ENCODE measurements around the gene THRB. TPM values are rescaled to one million over a fixed set of nuclear protein-coding genes. Genes with fewer than 3 reads are reported as not detected.

THRB gene
- 10 to 100 TPM; 19.8 to 25.8 (median 23.4) TPM for total RNA-seq

DNA sequence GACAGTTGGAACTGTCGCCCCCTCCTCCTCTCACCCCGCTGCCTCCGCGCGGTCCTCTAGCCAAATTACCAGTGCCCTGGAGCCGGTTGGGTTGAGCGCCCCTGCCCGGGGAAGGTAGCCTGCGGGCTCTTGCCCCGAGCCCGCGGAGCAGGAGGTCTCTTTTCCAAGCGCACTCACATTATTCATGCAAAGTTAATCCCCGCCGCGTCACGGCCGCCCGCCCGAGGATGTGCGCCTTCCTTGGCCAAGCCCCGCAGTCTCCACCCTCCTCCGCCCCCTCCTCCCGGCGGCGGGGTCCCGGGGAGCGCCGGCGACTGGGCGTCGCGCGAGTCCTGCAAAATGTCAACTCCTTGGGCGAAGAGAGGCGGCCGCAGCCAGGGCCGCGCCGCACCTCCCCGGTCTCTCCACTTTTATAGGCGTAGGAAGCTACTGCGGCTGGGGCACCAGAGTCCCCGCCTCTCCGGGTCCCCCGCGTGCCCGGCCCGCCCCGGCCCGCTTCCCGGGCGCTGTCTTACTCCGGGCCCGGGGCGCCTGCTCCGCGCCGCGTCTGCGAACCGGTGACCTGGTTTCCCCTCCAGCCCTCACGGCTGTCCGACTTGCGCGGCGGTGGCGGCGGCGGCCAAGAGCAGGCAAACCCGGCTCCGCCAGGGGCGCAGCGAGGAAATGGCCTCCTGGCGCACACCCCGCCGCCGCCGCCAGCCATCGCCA is at the start of gene THRB:
TSS of gene THRB (minus strand) at position 233 of the 708 bp plus-strand sequence.
- intact Hi-C loops (cut with DNase I; ENCODE audit: low total_unique reads): no loop called here
- DNase-seq (ENCODE audit: low spot score in 2 of 2): peak; percentile 62 to 95
- TF ChIP-seq, protein P1, sequence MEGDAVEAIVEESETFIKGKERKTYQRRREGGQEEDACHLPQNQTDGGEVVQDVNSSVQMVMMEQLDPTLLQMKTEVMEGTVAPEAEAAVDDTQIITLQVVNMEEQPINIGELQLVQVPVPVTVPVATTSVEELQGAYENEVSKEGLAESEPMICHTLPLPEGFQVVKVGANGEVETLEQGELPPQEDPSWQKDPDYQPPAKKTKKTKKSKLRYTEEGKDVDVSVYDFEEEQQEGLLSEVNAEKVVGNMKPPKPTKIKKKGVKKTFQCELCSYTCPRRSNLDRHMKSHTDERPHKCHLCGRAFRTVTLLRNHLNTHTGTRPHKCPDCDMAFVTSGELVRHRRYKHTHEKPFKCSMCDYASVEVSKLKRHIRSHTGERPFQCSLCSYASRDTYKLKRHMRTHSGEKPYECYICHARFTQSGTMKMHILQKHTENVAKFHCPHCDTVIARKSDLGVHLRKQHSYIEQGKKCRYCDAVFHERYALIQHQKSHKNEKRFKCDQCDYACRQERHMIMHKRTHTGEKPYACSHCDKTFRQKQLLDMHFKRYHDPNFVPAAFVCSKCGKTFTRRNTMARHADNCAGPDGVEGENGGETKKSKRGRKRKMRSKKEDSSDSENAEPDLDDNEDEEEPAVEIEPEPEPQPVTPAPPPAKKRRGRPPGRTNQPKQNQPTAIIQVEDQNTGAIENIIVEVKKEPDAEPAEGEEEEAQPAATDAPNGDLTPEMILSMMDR (IDR thresholded peaks at IDR 0.05): no peak
- peak in 1 of 2 donors; percentile 45 for TF ChIP-seq POLR2A (IDR thresholded peaks at IDR 0.05)
- H3K4me3 ChIP-seq (ENCODE audit: low read depth, poor library complexity, severe bottlenecking): peak within 1 kb of the TSS; percentile 79
- 1 to 2% methylated on average over 26 to 48 of the region's 80 CpGs for WGBS, 2 donors

DNA sequence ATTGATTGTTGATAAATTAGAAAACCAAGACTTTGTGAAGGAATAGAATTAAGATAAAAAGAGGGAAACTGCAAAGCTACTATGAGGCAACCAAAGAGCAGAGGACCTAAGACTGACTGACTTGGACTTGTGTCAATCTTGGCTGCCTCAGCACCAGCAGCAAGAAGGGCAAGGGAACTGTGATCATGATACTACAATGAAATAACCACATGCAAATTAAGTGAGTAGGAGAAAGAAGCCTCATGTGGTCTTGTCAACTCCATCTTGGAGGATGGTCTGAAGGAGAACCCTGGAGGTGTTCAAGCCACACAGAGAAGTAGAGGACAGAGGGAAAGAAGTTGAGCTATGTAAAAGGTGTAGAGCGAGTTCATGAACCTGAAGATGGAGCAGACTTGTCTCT is 47.3 kb upstream of the THRB start:
- H3K4me3 ChIP-seq (ENCODE audit: low read depth, poor library complexity, severe bottlenecking): no peak overlapping the region
- intact Hi-C loops (cut with DNase I; ENCODE audit: low total_unique reads): no loop called here
- DNase-seq (ENCODE audit: low spot score in 2 of 2): no peak
- 89 to 100% methylated on average over 1 of the region's 1 CpG for WGBS, 2 donors
- TF ChIP-seq POLR2A (IDR thresholded peaks at IDR 0.05): no peak
- TF ChIP-seq, protein P1 (IDR thresholded peaks at IDR 0.05): no peak

DNA sequence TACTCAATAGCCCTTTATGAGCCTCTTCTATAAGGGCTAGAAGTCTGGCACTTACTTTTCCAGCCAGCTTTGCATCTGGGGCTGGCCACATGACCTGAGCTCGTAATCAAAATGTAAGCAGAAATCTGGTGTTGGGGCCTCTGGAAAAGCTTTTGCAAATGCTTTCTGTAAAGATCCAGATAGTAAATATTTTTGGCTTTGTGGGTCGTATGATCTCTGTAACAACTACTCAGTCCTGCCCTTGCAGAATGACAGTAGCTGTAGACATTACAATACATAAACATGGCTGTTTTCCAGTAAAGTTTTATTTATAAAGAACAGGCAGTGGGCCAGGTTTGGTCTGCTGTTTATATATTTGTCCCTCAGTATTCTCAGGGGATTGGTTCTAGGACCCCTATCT is 46.2 kb upstream of the THRB start:
- no peak overlapping the region for H3K4me3 ChIP-seq (ENCODE audit: low read depth, poor library complexity, severe bottlenecking)
- 86 to 95% methylated on average over 2 of the region's 2 CpGs for WGBS, 2 donors
- TF ChIP-seq POLR2A (IDR thresholded peaks at IDR 0.05): no peak
- DNase-seq (ENCODE audit: low spot score in 2 of 2): no peak
- intact Hi-C loops (cut with DNase I; ENCODE audit: low total_unique reads): no loop called here

DNA sequence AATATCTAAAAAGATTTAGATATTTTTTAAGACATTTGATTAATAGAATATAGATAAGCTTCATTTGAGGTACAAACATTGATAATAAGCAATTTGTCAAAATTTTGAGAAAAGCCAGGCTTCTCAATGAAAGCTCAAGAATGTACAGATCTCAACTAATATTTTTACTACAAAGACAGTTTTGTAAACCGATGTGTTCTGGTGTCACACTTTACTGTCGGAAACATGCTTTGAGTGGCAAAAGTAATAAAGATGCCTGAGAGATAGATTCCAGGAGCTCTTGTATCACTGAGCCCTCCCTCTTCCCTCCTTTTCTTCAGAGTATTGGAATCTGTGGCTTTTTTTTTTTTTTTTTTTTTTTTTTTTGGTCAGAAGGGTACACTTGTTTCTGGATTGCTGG is 45.0 kb upstream of the THRB start:
- no peak for TF ChIP-seq POLR2A (IDR thresholded peaks at IDR 0.05)
- TF ChIP-seq, protein P1 (IDR thresholded peaks at IDR 0.05): no peak
- WGBS, 2 donors: 80 to 84% methylated on average over 2 of the region's 2 CpGs
- H3K4me3 ChIP-seq (ENCODE audit: low read depth, poor library complexity, severe bottlenecking): no peak overlapping the region
- no peak for DNase-seq (ENCODE audit: low spot score in 2 of 2)
- intact Hi-C loops (cut with DNase I; ENCODE audit: low total_unique reads): no loop called here

DNA sequence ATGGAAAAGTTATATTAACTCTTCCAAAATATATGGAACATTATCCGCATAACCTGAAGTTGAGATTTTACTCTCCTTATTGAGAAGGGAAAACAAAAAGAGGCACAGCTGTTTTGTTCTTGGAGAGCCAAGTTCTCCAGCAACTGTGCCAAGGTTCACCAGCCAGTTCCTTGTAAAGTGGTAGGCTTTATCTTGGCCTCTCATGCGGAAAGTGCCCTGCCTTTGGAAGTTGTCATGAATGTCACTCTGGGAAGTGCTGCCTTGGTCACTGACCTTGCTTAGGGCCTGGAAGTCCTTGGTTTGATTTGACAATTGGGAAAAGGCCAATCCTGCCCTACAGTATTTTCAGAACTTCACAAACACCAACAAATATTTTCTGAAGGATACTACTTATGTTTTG is 44.2 kb upstream of the THRB start:
- intact Hi-C loops (cut with DNase I; ENCODE audit: low total_unique reads): no loop called here
- no peak overlapping the region for H3K4me3 ChIP-seq (ENCODE audit: low read depth, poor library complexity, severe bottlenecking)
- TF ChIP-seq POLR2A (IDR thresholded peaks at IDR 0.05): no peak
- TF ChIP-seq, protein P1 (IDR thresholded peaks at IDR 0.05): no peak
- no peak for DNase-seq (ENCODE audit: low spot score in 2 of 2)
- 93 to 95% methylated on average over 2 of the region's 2 CpGs for WGBS, 2 donors

DNA sequence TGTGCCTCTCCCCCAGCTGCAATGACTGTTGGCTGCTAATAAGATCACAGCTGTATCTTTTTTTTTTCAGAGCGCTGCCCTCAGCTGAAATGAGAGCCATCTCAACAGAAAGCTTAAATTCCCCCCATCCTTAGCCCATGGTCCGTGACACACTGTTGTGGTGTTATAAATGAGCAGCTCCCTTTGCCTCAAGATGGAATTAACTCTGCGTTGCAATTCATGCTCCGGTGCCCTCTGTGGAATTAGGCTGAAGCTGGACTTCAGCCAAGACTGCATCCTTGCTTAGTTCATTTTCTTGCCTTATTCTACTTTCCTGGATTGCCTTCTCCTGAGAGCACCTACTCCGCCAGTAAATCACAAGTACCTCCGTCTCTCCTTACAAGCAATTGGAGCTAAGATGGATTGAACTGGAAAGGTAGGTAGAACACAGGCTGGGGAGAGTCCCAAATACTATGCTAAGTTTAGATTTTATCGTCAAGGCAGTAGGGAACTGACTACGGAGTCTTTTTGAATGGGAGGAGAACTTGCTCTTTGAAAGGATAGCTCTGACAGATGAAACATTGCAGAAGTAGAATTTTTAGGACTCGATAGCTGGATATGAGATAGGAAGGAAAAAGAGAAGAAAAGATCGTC is 39.0 kb upstream of the THRB start:
- intact Hi-C loops (cut with DNase I; ENCODE audit: low total_unique reads): no loop called here
- TF ChIP-seq, protein P1 (IDR thresholded peaks at IDR 0.05): no peak
- TF ChIP-seq POLR2A (IDR thresholded peaks at IDR 0.05): no peak
- H3K4me3 ChIP-seq (ENCODE audit: low read depth, poor library complexity, severe bottlenecking): no peak overlapping the region
- 73 to 76% methylated on average over 10 of the region's 10 CpGs for WGBS, 2 donors
- no peak for DNase-seq (ENCODE audit: low spot score in 2 of 2)
